Measurements from ENCODE around the gene ZNF862.

- no peak for TF ChIP-seq CTCF (IDR thresholded peaks at IDR 0.05)
- TF ChIP-seq EZH2 (IDR thresholded peaks at IDR 0.05; ENCODE audit: borderline replicate concordance, insufficient read depth, low read depth, low read length, poor library complexity, severe bottlenecking) = no peak
Observed at GRCh38 chr7:149836434-149836833, 1.7 kb upstream of the ZNF862 start.
